AG09319 (cell line): ENCODE data around the gene NLGN1.

ENCODE experiments used
- DNase-seq: peaks from one replicate; pipeline ENCODE4 v3.0.0-alpha.2; 2010; ENCODE audit warnings: low read depth; ENCODE audit errors: extremely low read depth
- TF ChIP-seq, protein P1 (sequence below): IDR thresholded peaks from 2 replicates; pipeline ENCODE4 v1.5.1; 2011; ENCODE audit warnings: low read depth, mild to moderate bottlenecking, inconsistent platforms, low read length, moderate library complexity

NLGN1 gene

DNA sequence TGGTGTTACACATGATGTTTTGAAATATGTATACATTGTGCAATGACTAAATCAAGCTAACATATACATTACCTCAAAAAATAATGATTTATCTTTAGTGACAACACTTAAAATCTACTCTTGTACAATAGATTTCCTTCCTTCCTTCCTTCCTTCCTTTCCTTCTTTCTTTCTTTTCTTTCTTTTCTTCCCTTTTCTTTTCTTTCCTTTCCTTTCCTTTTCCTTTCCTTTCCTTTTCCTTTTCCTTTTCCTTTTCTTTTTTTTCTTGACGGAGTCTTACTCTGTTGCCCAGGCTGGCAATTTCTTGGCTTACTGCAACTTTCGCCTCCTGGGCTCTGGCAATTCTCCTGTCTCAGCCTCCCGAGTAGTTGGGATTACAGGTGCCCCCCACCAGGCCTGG lies 170.5 kb downstream of the NLGN1 start:
- TF ChIP-seq, protein P1, sequence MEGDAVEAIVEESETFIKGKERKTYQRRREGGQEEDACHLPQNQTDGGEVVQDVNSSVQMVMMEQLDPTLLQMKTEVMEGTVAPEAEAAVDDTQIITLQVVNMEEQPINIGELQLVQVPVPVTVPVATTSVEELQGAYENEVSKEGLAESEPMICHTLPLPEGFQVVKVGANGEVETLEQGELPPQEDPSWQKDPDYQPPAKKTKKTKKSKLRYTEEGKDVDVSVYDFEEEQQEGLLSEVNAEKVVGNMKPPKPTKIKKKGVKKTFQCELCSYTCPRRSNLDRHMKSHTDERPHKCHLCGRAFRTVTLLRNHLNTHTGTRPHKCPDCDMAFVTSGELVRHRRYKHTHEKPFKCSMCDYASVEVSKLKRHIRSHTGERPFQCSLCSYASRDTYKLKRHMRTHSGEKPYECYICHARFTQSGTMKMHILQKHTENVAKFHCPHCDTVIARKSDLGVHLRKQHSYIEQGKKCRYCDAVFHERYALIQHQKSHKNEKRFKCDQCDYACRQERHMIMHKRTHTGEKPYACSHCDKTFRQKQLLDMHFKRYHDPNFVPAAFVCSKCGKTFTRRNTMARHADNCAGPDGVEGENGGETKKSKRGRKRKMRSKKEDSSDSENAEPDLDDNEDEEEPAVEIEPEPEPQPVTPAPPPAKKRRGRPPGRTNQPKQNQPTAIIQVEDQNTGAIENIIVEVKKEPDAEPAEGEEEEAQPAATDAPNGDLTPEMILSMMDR, result no peak
- DNase-seq, result no peak

DNA sequence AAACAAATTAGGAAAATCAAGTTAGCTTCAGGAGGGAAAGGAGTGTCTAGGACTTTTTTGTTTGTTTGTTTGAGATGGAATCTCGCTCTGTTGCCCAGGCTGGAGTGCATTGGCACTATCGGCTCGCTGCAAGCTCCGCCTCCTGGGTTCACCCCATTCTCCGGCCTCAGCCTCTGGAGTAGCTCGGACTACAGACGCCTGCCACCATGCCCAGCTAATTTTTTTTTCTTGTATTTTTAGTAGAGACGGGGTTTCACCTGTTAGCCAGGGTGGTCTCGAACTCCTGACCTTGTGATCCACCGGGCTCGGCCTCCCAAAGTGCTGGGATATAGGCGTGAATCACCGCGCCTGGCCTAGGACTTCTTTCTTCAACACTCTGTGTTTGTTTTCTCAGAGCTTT lies 171.1 kb downstream of the NLGN1 start:
- TF ChIP-seq, protein P1, result no peak

DNA sequence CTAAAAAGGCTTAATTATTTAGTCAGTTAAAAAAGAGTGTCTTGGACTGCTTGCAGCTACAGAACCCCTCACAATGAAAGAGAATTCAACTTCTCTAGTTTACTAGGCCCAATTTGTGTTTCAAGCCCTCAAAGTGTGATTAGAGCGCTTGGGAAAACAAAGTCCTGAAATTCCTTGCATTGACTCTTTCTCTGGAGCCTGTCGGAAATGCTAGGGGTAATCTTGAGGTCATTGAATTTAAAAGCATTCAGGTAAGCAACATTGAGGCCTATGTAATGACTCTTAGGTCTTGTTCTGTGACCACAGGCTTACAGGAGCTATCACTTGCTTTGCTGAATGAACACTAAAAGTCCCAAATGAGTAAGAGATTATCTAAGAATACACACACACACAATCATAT lies 186.0 kb downstream of the NLGN1 start:
- TF ChIP-seq, protein P1, result no peak
- DNase-seq, result no peak

More for the DNA sequence above, 171.1 kb downstream of the NLGN1 start:
- DNase-seq, result no peak

DNA sequence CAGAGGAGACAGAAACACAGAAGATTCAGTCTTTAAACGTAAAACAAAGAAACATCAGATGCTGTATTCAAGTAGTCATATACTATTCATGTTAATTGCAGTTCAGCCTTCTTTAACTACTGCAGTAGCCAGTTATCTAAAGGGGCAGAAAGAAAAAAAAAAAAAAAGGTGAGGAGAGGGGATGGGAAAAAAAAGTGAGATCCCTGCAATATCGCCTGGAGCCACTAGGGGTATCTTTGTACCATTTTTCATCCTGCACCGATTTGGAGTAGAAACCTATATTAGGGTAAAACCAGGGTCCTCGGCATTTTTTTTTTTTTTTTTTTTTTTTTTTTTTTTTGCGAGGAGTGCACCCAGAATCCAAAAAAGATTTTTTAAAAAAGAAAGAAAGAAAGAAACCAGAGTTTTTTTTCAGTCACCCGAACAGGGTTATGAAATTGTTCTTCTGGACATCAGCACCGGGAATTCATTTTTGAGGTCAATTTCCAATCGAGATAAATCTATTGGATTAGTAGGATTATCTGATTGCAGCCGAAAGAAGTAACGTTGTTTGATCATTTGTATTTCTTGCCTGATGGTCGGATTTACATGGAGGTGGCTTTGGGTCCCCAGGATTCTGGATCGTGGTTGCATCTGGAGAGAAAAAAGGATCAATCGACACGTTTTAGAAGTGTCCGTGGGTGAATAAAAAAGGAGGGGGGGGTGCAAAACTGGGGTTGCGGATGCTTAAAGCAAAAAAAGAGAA lies 186.7 kb downstream of the NLGN1 start:
- DNase-seq, result no peak
- TF ChIP-seq, protein P1, result peak; percentile 77

DNA sequence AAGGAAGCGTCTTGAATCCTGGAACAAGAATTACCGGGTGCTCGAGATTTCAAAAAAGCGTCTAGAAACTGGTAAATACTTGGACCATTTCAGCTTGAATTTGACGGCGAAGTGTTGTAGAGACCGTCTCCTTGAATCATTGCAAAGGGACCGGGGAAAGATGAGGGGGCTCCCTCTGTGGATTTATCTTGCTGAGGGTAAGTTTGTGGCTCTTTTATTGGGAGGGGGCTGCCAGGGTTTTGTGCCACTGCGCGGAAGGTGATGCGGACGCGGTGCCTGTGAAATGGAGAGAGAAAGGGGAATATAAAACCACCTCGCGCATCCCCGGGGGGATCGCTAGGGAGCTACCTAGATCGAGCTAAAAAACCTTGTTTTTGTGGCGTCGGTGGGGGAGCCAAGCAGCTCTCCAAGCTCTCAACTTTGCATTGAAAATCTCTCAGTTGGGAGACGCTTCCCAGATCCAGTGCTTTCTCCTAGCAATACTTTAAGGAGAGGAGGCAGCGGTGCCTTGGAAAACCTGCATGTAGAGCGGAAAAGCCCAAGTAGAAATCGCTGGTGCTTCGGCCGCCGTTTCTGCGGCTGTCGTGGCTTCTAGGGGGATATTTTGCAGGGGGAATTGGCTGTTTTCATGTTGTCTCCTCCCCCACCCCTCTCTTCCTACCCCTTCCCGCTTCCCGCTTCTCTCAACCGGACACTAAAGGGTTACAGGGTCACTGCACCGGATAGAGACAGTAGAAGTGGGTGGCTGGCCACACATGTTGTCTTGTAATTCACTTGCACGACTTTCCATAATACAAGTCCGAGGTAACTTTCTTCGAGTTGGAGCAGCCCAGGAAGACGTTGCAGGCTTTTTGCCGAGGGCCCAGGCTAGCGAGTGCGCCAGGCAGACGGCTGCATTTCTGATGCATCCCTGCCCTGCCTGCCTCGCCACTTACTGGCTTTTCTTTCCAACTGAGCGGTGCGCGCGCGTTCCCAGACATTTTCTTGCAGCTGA lies 187.6 kb downstream of the NLGN1 start:
- TF ChIP-seq, protein P1, result no peak
- DNase-seq, result peak; percentile 15

DNA sequence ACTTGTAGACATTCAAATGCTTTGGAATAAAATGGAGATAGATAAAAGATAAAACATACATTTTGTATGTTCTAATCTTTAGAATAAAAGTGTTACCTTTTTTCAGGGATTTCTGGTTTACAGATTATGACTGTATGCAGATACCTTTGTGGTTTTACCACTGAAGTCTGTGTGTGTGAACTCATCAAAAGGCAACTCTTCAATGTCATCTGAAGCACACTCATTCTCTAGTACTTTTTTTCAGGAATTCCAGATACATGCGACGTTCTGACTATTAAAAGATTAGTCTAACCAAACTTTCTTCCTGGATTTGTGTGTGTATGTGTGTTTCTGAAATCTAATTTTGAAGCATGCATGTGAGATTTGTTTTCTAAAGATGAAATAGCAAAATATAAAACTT lies 188.6 kb downstream of the NLGN1 start:
- DNase-seq, result no peak
- TF ChIP-seq, protein P1, result no peak

DNA sequence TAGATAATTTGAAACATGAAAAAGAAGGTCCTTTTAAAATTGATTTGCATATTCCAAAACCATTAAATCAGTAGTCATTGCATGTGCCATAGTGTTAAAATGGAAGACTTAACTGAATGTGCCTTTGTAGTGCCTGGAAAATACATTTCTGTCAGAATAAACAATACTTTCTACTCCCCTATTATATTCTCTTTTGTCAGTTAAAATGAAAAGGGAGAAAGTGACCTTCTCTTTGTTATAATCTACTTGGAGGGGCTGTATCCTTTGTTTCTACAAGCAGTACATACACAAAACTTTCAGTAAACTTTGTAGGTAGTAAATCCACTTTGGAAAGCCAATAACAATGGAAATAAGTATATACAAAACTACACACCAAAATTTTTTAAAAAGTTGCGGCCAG lies 189.5 kb downstream of the NLGN1 start:
- TF ChIP-seq, protein P1, result no peak
- no peak for DNase-seq
